K562 treated with DMSO at 1 percent for 48 hours (cell line): Measurements from ENCODE around the gene MED23. TPM values are rescaled to one million over a fixed set of nuclear protein-coding genes. Genes with fewer than 3 reads are reported as not detected.

Experiments
- total RNA-seq: library from RNA; unstranded; fragments of 300-600 nt; gene quantifications from 2 replicates; pipeline ENCODE4 v1.2.3, GENCODE V29; 2022; ENCODE audit warnings: low replicate concordance; ENCODE audit errors: extremely low read depth

MED23 gene
- total RNA-seq: not detected in 2 replicates

GRCh38 chr6:131627724-131628682 lies at the start of gene MED23:
MED23 (minus strand) TSS chr6:131628242; CDS start chr6:131628049, 193 bp downstream.

GRCh38 chr6:131636880-131637792 lies 9.1 kb upstream of the MED23 start, which contains the start of gene ENPP3:
ENPP3 (plus strand) TSS chr6:131637302; CDS start chr6:131637385, 83 bp downstream.

GRCh38 chr6:131572686-131573415 lies 55.2 kb downstream of the MED23 start, which contains the start of gene ARG1:
ARG1 (plus strand) TSS chr6:131573226; CDS start chr6:131573283, 57 bp downstream.

Other genes with a start within 250 kb of the MED23 start
- not detected in 2 replicates for gene ARG1, start 55.0 kb downstream of the MED23 start, total RNA-seq
- gene ENPP3, start 9.1 kb upstream of the MED23 start, total RNA-seq: not detected in 2 replicates
- gene OR2A4, start 73.2 kb upstream of the MED23 start, total RNA-seq: not detected in 2 replicates
- gene CTAGE9, start 82.8 kb upstream of the MED23 start, total RNA-seq: not detected in 2 replicates
- not detected in 2 replicates for gene ENPP1, start 179.8 kb upstream of the MED23 start, total RNA-seq